HG02840 (cell line): Measurements from ENCODE around the gene HAVCR1.
"Not testable (repeated sequence)": the region's sequence is repeated elsewhere in the genome, so short reads cannot be mapped to it uniquely, and the experiment has no call there.

Source experiments
- ATAC-seq: cut with Tn5 transposase; IDR thresholded peaks from one replicate; pipeline ENCODE4 v1.9.1; 2021; ENCODE audit warnings: mild to moderate bottlenecking, moderate library complexity, moderate number of reproducible peaks; ENCODE audit not compliant: unreplicated experiment, low FRiP score

Gene HAVCR1

GRCh38 chr5:157014143-157014542 is 44.8 kb downstream of the HAVCR1 start:
- not testable (repeated sequence) for ATAC-seq

GRCh38 chr5:157006262-157006661 is 52.7 kb downstream of the HAVCR1 start:
- ATAC-seq, result no peak

GRCh38 chr5:157004893-157005551 is 53.9 kb downstream of the HAVCR1 start:
- ATAC-seq, result no peak

GRCh38 chr5:156991714-156992113 is 67.2 kb downstream of the HAVCR1 start:
- no peak for ATAC-seq

- no peak for ATAC-seq
Measured at GRCh38 chr5:156984064-156984463, 74.9 kb downstream of the HAVCR1 start.

GRCh38 chr5:156981481-156981880 is 77.4 kb downstream of the HAVCR1 start:
- ATAC-seq, result no peak
